A673 (cell line): ENCODE data around the gene RRM2. TPM values are rescaled to one million over a fixed set of nuclear protein-coding genes. Genes with fewer than 3 reads are reported as not detected.

ENCODE experiments used
- BruUV-seq: library from RNA; stranded (reverse); fragments of 400-500 nt; replicated peaks from 2 replicates; lab custom pipeline; 2021; lab: Mats Ljungman, UMichigan
- CTCF ChIA-PET: fragments of 300-600 bp; sonication (Branson Sonifier 250); formaldehyde crosslinking; loops from one replicate; lab custom pipeline; 2022; ENCODE audit warnings: antibody characterized with exemption; lab: Charles Lee
- POLR2A ChIA-PET: fragments of 300-600 bp; sonication (Branson Sonifier 250); formaldehyde crosslinking; loops from one replicate; lab custom pipeline; 2022; ENCODE audit warnings: antibody characterized with exemption; ENCODE audit not compliant: low non-redundant PET; lab: Charles Lee
- DNase-seq: peaks from one replicate; pipeline ENCODE4 v3.0.0-alpha.2; 2015; ENCODE audit warnings: low spot score
- H3K27ac ChIP-seq: fragments of 200-600 bp; sonication (generic); 2 replicates; pipeline ENCODE4 v1.5.1; 2016; ENCODE audit warnings: mixed run types, low read depth, mild to moderate bottlenecking, mixed read lengths, antibody characterized with exemption, low read length; ENCODE audit not compliant: poor library complexity, severe bottlenecking
- H3K27me3 ChIP-seq: fragments of 200-600 bp; sonication (generic); replicated peaks from 2 replicates; pipeline ENCODE4 v1.6.1; 2017; ENCODE audit warnings: mixed run types, low read depth, mild to moderate bottlenecking, mixed read lengths, antibody characterized with exemption, low read length; ENCODE audit not compliant: insufficient read depth, poor library complexity
- H3K36me3 ChIP-seq: fragments of 200-600 bp; sonication (generic); 2 replicates; pipeline ENCODE4 v1.6.1; 2016; ENCODE audit warnings: mixed run types, mild to moderate bottlenecking, mixed read lengths, antibody characterized with exemption, low read length; ENCODE audit not compliant: insufficient read depth, poor library complexity, severe bottlenecking
- H3K4me1 ChIP-seq: fragments of 200-600 bp; sonication (generic); 2 replicates; pipeline ENCODE4 v1.6.1; 2017; ENCODE audit warnings: mixed run types, mild to moderate bottlenecking, mixed read lengths, antibody characterized with exemption, low read length; ENCODE audit not compliant: insufficient read depth, poor library complexity, severe bottlenecking
- H3K4me3 ChIP-seq: fragments of 200-600 bp; sonication (generic); 2 replicates; pipeline ENCODE4 v1.5.1; 2016; ENCODE audit warnings: low read depth, mixed run types, mild to moderate bottlenecking, mixed read lengths, low read length; ENCODE audit not compliant: poor library complexity, severe bottlenecking
- H3K9me3 ChIP-seq: fragments of 200-600 bp; sonication (generic); 2 replicates; pipeline ENCODE4 v1.6.1; 2016; ENCODE audit warnings: mixed run types, low read depth, mild to moderate bottlenecking, mixed read lengths, antibody characterized with exemption, low read length; ENCODE audit not compliant: poor library complexity, severe bottlenecking
- EZH2 ChIP-seq: fragments of 200-600 bp; sonication (generic); IDR thresholded peaks from 2 replicates; pipeline ENCODE4 v1.6.1; 2017; ENCODE audit warnings: borderline replicate concordance, low read depth, mild to moderate bottlenecking, mixed read lengths, antibody characterized with exemption, low read length; ENCODE audit not compliant: poor library complexity, severe bottlenecking
- intact Hi-C: fragments of 100-400 bp; cut with micrococcal nuclease; formaldehyde crosslinking; loops from one replicate; pipeline ENCODE4 v1.10.0; 2022; ENCODE audit not compliant: unreplicated experiment
- total RNA-seq: library from RNA; stranded (reverse); gene quantifications from 2 replicates; pipeline ENCODE4 v1.2.3, GENCODE V29; 2021
- TF ChIP-seq, protein P1 (sequence below): fragments of 300-800, 200-600 bp; sonication (generic); conservative IDR thresholded peaks from 2 replicates; pipeline ENCODE4 v1.5.1; 2017; ENCODE audit warnings: low read depth, mild to moderate bottlenecking, antibody characterized with exemption, low read length, moderate library complexity, mixed read lengths

RRM2 gene
- total RNA-seq, 1 experiment from 2014 or later = 486 TPM

DNA sequence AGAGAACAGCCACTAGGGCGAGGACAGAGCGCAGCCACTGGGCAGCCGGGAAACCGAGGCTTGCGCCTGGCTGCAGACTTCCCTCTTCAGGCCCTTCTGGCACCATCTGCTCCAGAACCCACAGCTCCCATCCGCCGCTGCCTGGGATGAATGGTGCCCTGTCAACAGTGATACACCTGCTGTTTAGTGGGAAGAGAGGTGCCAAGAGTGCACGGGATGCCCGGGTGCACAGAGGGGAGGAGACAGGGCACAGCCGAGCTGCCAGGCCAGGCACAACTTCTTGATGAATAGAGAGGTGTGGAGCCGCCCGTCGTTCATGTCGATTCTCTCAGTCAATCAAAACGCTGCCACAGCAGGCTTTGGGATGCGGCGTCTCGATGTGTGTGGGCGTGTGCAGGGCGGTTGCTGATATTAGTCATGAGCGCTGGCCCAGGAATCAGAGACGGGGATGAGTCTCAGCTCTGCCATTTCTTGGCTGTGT, 39.5 kb downstream of the RRM2 start:
- Histone ChIP-seq H3K9me3 (no peaks in the 10 kb centered on the region), H3K4me3 (no peak overlapping the region), H3K36me3 (no peaks in the 10 kb centered on the region), H3K27me3 (no peaks in the 10 kb centered on the region), H3K27ac (no peak overlapping the region), H3K4me1 (peaks cover 15% of the 10 kb centered on the region)
- TF ChIP-seq, protein P1, sequence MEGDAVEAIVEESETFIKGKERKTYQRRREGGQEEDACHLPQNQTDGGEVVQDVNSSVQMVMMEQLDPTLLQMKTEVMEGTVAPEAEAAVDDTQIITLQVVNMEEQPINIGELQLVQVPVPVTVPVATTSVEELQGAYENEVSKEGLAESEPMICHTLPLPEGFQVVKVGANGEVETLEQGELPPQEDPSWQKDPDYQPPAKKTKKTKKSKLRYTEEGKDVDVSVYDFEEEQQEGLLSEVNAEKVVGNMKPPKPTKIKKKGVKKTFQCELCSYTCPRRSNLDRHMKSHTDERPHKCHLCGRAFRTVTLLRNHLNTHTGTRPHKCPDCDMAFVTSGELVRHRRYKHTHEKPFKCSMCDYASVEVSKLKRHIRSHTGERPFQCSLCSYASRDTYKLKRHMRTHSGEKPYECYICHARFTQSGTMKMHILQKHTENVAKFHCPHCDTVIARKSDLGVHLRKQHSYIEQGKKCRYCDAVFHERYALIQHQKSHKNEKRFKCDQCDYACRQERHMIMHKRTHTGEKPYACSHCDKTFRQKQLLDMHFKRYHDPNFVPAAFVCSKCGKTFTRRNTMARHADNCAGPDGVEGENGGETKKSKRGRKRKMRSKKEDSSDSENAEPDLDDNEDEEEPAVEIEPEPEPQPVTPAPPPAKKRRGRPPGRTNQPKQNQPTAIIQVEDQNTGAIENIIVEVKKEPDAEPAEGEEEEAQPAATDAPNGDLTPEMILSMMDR = no peak
- no peak for TF ChIP-seq EZH2
- ChIA-PET CTCF (no interaction called here), POLR2A (no interaction called here)
- DNase-seq = peak; percentile 68
- intact Hi-C loops = no loop called here
- no TSS peak for BruUV-seq

DNA sequence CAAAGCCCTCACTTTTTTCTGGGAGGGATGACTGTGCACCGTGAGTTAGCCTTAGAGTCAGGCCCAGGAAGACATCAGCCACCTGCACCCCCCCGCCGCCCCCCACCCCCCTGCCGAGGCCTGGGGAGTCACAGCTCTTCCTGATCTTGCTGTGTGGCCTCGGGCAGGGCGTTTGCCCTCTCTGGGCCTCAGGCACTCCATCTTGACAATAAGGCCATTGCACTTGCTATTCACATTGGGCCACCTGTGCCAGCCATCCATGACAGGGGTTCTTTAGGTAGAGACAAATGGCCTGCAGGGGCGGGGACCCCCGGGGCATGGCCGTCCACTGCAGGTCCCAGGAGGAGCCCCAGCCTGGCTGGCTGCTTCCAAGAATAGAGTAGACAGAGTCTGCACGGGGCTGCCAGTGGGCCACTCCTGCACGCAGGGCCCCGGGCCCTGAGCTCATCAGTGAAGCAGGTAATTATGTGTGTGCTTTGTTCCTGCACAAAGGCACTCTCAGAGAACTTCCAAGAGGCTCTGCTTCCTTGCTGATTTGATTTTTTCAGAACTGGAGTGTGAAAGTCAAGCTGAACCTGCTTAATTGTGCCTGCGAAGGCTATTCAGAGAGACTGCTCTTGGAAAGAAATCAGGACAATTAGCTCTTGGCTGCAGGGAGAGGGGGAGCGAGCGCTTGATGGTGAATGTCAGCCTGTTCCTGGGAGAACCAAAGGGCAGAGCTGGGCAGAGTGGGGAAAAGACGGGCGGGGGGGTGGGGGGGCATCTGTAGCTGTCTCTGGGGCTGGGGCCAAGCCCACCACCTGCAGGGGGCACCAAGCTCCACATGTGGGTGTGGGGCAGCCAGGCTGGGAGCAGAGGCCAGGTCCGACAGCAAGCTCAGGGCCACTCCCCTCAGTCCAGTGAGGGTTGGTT, 40.3 kb downstream of the RRM2 start:
- Histone ChIP-seq H3K27ac (no peak overlapping the region), H3K4me3 (no peak overlapping the region), H3K36me3 (no peaks in the 10 kb centered on the region), H3K27me3 (no peaks in the 10 kb centered on the region), H3K9me3 (no peaks in the 10 kb centered on the region), H3K4me1 (peaks cover 15% of the 10 kb centered on the region)
- POLR2A ChIA-PET = no interaction called here
- no TSS peak for BruUV-seq
- TF ChIP-seq EZH2 = no peak
- TF ChIP-seq, protein P1 = 0 out of 2 replicates have a peak, but pooled peaks have one; percentile 13
- intact Hi-C loops = no loop called here
- CTCF ChIA-PET = interaction anchor here (0.5 to 1.0 kb wide), 4 partner anchors 12 to 272 kb away, joined by 3 to 16 read pairs (median 4); no protein-coding TSS in a partner anchor
- DNase-seq = no peak

DNA sequence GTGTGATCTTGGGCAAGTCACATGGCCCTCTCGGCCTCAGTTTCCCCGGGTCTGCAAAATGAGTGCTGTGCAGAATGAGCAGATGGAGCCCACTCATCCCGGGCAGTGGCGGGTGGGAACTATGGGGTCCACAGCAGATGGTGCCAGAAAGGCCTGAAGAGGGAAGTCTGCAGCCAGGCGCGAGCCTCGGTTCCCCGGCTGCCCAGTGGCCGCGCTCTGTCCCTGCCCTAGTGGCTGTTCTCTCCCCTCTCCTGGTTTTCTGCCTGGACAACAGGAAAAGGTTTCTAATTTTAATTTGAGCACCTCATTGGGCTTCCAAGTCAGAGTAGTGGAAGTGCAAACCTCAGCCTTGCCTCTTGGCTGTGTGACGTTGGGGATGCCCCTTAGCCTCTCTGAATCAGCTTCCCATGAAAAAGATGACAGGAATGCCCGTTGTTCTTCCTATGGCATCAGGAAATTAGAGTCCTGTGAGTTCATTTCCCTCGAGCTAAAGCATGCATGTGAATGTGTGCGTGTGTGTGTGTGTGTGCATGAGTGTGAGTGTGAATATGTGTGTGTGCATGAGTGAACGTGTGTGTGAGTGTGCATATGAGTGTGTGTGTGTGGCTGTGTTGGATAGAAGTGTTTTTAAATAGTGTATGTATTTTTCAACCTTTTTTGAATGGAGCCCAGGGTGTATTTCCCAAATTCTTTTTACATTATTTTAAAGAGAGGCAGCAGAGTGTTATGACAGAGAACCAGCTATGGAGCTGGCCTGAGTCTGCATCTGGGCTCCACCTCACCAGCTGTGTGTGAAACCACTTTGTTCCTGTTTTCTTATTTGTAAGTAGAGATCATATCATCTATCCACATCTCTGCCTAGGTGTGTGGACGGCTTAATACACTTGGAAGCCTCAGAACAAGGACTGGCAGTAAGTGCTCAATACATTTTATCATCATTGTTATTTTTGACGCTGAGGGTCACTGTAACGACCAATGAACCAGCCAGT, 41.3 kb downstream of the RRM2 start:
- intact Hi-C loops = no loop called here
- CTCF ChIA-PET = interaction anchor here (0.7 to 1.0 kb wide), 2 partner anchors 245 to 271 kb away, joined by 3 to 5 read pairs; no protein-coding TSS in a partner anchor
- no TSS peak for BruUV-seq

More for the DNA sequence above, 41.3 kb downstream of the RRM2 start:
- H3K27me3 ChIP-seq = no peaks in the 10 kb centered on the region
- H3K9me3 ChIP-seq = no peaks in the 10 kb centered on the region
- peaks cover 15% of the 10 kb centered on the region for H3K4me1 ChIP-seq
- TF ChIP-seq, protein P1 = no peak
- no peak for TF ChIP-seq EZH2
- H3K4me3 ChIP-seq = no peak overlapping the region
- H3K36me3 ChIP-seq = no peaks in the 10 kb centered on the region
- no peak for DNase-seq
- POLR2A ChIA-PET = no interaction called here
- no peak overlapping the region for H3K27ac ChIP-seq
